ENCODE measurements around the gene TNFRSF6B.
"Not testable (repeated sequence)": the region's sequence is repeated elsewhere in the genome, so short reads cannot be mapped to it uniquely, and the experiment has no call there.

Gene TNFRSF6B, protein sequence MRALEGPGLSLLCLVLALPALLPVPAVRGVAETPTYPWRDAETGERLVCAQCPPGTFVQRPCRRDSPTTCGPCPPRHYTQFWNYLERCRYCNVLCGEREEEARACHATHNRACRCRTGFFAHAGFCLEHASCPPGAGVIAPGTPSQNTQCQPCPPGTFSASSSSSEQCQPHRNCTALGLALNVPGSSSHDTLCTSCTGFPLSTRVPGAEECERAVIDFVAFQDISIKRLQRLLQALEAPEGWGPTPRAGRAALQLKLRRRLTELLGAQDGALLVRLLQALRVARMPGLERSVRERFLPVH

DNA sequence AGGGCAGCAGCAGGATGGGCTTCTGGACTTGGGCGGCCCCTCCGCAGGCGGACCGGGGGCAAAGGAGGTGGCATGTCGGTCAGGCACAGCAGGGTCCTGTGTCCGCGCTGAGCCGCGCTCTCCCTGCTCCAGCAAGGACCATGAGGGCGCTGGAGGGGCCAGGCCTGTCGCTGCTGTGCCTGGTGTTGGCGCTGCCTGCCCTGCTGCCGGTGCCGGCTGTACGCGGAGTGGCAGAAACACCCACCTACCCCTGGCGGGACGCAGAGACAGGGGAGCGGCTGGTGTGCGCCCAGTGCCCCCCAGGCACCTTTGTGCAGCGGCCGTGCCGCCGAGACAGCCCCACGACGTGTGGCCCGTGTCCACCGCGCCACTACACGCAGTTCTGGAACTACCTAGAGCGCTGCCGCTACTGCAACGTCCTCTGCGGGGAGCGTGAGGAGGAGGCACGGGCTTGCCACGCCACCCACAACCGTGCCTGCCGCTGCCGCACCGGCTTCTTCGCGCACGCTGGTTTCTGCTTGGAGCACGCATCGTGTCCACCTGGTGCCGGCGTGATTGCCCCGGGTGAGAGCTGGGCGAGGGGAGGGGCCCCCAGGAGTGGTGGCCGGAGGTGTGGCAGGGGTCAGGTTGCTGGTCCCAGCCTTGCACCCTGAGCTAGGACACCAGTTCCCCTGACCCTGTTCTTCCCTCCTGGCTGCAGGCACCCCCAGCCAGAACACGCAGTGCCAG, at the start of gene TNFRSF6B:
Gene TNFRSF6B, plus strand, starts transcription at position 25 of the 729 bp plus-strand sequence. Its CDS starts 116 bp downstream, at position 141.
- peak; percentile 47 for DNase-seq

GRCh38 chr20:63648190-63648589, 48.3 kb upstream of the TNFRSF6B start:
- DNase-seq = no peak

DNA sequence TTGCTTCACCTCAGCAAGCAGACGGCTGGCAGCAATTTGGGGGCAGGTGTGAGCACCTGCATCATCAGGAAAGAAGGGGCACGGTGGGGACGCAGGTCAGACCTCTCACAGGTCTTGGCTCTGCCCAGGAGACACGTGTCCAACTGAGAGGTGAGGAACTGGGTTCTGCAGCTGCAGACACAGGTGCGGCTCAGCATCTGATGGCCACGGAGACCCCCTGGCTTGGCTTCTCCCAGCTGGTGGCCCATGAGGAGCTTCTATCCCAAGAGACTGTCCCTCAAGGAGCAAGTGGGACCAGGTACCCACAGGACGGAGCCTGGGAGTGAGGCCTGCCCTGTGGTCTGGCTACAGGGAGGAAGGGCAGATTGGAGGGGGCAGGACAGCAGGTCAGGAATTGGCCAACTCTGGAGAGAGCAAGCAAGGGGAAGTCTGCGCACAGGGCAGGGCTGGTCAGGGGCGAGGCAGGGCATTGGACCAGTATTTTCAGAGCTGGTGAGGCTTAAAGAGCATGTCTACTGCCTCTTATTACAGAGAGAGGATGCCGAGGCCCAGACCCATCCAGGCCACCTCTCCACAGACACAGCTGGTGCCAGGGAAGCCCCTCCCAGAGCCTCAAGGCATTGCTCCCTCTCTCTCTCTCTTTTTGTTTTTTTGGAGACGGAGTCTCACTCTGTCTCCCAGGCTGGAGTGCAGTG, 47.4 kb upstream of the TNFRSF6B start:
- DNase-seq = no peak

DNA sequence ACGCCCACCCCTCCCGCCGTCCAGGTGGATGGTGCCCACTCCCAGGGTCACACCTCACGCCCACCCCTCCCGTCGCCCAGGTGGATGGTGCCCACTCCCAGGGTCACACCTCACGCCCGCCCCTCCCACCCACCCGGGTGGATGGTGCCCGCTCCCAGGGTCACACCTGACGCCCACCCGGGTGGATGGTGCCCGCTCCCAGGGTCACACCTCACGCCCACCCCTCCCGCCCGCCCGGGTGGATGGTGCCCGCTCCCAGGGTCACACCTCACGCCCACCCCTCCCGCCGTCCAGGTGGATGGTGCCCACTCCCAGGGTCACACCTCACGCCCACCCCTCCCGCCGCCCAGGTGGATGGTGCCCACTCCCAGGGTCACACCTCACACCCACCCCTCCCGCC, 46.0 kb upstream of the TNFRSF6B start:
- DNase-seq = not testable (repeated sequence)

- no peak for DNase-seq
These were observed 44.6 kb upstream of the TNFRSF6B start for GRCh38 chr20:63651942-63652191.

- DNase-seq = peak; percentile 64
These were observed 44.1 kb upstream of the TNFRSF6B start for GRCh38 chr20:63652192-63652980.

- peak; percentile 93 for DNase-seq
These were observed 43.1 kb upstream of the TNFRSF6B start, which contains the start of gene STMN3 for GRCh38 chr20:63653041-63653973. TSS of gene STMN3 (minus strand) at chr20:63653424. CDS start at chr20:63653345, 79 bp downstream.

DNA sequence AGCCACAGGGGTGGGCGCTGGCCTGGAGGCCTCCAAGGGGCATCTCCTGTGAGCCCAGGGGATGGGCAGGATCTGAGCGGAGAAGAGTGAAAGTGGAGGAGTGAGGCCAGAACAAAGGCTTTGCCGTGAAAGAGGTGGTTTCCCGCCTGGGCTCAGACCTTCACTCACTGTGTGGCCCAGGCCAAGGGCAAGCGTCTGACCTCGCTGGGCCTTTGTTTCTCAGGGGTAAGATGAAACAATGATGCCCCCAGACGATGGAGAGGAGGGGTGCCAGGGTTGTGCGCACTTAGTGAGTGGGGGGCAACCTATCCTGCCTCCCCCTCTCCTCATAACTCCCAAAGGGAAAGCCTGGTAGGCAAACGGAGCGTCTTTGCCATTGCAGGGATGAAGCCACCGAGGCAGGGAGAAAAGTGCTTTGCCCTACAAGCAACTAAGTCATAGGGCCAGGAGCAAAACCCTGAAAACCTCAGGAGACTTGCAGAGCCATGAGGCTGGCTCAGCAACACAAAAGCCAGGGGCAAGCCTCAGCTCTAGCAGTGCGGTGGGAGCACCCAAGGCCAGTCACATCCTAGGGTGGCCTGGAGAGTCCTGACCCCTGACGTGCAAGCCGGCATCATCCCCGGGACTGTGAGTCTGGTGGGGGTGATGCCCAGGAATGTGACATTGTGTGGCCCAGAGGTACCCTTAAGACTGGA, 42.3 kb upstream of the TNFRSF6B start:
- DNase-seq = no peak

- no peak for DNase-seq
These were observed 41.2 kb upstream of the TNFRSF6B start for GRCh38 chr20:63655249-63655648.

GRCh38 chr20:63656451-63656850, 40.0 kb upstream of the TNFRSF6B start:
- no peak for DNase-seq

GRCh38 chr20:63657260-63657936, 39.1 kb upstream of the TNFRSF6B start:
- DNase-seq = no peak

DNA sequence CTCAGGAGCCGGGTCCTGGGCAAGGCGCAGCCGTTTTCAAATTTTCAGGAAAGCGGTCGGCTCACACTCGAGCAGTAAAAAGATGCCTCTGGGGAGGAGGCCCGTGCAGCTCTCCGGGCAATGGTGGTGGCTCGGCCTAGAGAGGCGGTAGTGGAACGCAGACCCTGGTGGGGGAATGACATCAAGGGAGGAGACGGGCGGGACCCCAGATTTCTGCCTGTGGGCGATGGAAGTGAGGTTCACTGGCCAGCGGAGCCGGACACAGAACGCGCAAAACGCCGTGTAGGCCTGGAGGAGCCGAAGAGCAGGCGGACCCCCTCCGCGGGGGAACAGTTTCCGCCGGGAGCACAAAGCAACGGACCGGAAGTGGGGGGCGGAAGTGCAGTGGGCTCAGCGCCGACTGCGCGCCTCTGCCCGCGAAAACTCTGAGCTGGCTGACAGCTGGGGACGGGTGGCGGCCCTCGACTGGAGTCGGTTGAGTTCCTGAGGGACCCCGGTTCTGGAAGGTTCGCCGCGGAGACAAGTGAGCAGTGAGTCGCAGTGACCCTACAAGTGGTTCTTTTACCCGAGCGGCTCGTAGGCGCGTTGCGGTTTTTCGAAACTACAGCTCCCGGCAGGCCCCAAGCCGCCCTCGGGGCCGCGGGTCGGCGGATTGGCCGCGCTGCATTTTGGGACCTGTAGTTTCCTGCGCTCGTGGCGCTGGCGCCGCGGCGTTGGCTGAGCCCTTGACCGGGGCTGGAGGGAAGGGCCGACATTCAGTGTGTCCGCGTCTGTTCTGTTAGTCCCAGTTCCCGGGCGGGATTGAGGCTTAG, 38.3 kb upstream of the TNFRSF6B start, which contains the start of gene RTEL1:
Gene RTEL1, plus strand, starts transcription at position 376 of the 812 bp plus-strand sequence. CDS start 1,091 bp downstream, outside the sequence.
- DNase-seq = peak; percentile 97

DNA sequence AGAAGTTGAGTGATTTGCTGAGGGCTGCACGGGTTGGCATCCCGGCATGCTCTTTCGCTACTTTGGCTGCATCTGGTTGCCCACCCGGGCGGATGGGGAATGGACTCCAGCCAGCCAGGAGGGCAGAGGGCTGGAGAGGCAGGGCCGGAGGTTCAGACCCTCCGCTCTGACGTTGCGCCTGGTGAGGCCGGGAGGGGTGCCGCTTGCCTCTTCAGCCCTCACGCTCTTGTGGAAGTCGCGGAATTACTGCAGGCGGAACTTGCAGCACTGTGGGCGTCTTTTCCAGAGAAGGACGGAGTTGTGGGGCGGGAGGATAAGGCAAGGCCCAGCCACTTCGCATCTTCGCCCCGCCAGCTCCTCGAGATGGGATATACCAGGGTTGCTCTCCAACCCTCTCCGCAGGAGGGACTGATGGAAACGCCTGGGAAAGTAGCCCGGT, 37.7 kb upstream of the TNFRSF6B start:
- DNase-seq = no peak

- DNase-seq = no peak
These were observed 37.1 kb upstream of the TNFRSF6B start for GRCh38 chr20:63659370-63659769.

DNA sequence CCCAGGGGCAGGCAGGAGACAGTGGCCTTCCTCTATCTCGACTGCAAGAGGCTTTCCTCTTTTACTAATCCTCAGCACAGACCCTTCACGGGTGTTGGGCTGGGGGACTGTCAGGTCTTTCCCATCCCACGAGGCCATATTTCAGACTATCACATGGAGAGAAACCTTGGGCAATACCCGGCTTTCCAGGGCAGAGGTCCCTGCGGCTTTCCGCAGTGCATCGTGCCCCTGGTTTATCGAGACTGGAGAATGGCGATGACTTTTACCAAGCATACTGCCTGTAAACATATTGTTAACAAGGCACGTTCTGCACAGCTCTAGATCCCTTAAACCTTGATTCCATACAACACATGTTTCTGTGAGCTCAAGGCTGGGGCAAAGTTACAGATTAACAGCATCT, 36.3 kb upstream of the TNFRSF6B start:
- not testable (repeated sequence) for DNase-seq

DNA sequence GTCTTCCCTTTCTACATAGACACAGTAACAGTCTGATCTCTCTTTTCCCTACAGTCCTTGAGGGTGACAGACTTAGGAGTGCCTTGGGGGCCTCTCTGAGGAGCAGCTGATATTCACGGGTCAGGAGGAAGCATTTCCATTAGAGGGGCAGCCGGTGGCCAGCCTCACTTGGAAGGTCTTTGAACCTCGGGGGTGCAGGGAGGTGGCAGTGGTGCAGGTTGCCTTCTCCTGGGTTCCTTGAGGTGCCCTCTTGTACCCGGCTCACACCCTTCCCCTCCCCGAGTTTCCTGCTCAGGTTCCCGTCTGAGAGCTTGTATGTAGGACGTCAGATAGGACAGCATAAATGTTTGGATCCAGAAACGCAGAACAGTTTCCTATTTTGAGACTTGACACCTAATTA, 35.8 kb upstream of the TNFRSF6B start:
- DNase-seq = no peak

GRCh38 chr20:63661108-63661507, 35.3 kb upstream of the TNFRSF6B start:
- DNase-seq = no peak

GRCh38 chr20:63661959-63662812, 34.3 kb upstream of the TNFRSF6B start:
- no peak for DNase-seq

DNA sequence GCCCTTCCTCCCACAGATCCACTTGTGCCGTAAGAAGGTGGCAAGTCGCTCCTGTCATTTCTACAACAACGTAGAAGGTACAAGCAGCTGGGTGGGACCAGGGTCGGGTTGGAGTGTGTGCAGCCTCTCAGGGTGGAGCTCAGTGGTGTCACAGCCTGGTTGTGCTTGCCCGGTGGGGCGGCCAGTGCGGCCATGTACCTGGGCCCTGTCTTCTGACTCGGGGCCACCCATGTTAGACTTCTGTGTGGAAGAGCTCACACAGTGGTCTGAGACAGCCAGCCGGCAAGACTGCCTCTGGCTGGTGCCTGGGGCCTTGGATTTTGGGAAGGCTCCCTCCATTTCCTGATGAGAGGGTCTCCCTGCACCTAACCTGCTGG, 33.7 kb upstream of the TNFRSF6B start:
- DNase-seq = no peak

All from right forelimb (tissue), 1 donor.